GM12878 (cell line): ENCODE results near the gene LTC4S. TPM values are rescaled to one million over a fixed set of nuclear protein-coding genes. Genes with fewer than 3 reads are reported as not detected.

ENCODE experiments used
- BACH1 ChIP-seq: fragments of 450-650 bp; IDR thresholded peaks from 2 replicates; pipeline ENCODE4 v1.6.1; 2017; ENCODE audit warnings: mild to moderate bottlenecking, borderline replicate concordance
- GATAD2B ChIP-seq: fragments of 450-650 bp; conservative IDR thresholded peaks from 2 replicates; pipeline ENCODE4 v1.6.1; 2017; ENCODE audit warnings: low read depth, mild to moderate bottlenecking, moderate library complexity
- LARP7 ChIP-seq: fragments of 450-650 bp; IDR thresholded peaks from 2 replicates; pipeline ENCODE4 v1.6.1; 2017; ENCODE audit warnings: mild to moderate bottlenecking
- polyA plus RNA-seq, 11 experiments: library from polyadenylated mRNA; depleted of rRNA in 4 of 11; unstranded in 6 of 11; stranded (reverse) in 5 of 11; fragments of >200 nt; fragmentation: Nextera tagmentation in 4 of 11; fragmentation: Illumina TruSeq in 1 of 11; extraction: Ambion mirVana in 4 of 11; extraction: Trizol in 1 of 11; gene quantifications; 1 replicate in 1 of 11; 2 replicates in 10 of 11; pipeline versions ENCODE4 v1.2.1 to v1.2.3, GENCODE V29; 2011 to 2016; ENCODE audit warnings: inconsistent platforms in 2 of 11, missing spikeins in 2 of 11, low read depth in 1 of 11
- total RNA-seq, 4 experiments: library from RNA; depleted of rRNA in 3 of 4; stranded (reverse); fragments of >200 nt in 3 of 4; fragmentation: Illumina TruSeq in 1 of 4; extraction: Trizol in 1 of 4; gene quantifications; 2 replicates each; pipeline versions ENCODE4 v1.2.1 to v1.2.3, GENCODE V29; 2013 to 2021
- TF ChIP-seq, protein P1 (sequence below): fragments of 450-650 bp; IDR thresholded peaks from 2 replicates; pipeline ENCODE4 v1.6.1; 2016; ENCODE audit warnings: mild to moderate bottlenecking, moderate library complexity, borderline replicate concordance
- TF ChIP-seq, protein P2 (sequence below): fragments of 150-350 bp; IDR thresholded peaks from 2 replicates; pipeline ENCODE4 v1.6.1; 2016; ENCODE audit warnings: low read depth, low read length
- TF ChIP-seq, protein P3 (sequence below): fragments of 450-650 bp; IDR thresholded peaks from 2 replicates; pipeline ENCODE4 v1.6.1; 2016; ENCODE audit warnings: mild to moderate bottlenecking

The LTC4S gene
- total and polyA plus RNA-seq, 10 of the 15 experiments (the other 5 are each of a cell fraction or from before 2014, with no cell fraction given), result 0.78 to 3.6 (median 1.8) TPM; not detected in 5

DNA sequence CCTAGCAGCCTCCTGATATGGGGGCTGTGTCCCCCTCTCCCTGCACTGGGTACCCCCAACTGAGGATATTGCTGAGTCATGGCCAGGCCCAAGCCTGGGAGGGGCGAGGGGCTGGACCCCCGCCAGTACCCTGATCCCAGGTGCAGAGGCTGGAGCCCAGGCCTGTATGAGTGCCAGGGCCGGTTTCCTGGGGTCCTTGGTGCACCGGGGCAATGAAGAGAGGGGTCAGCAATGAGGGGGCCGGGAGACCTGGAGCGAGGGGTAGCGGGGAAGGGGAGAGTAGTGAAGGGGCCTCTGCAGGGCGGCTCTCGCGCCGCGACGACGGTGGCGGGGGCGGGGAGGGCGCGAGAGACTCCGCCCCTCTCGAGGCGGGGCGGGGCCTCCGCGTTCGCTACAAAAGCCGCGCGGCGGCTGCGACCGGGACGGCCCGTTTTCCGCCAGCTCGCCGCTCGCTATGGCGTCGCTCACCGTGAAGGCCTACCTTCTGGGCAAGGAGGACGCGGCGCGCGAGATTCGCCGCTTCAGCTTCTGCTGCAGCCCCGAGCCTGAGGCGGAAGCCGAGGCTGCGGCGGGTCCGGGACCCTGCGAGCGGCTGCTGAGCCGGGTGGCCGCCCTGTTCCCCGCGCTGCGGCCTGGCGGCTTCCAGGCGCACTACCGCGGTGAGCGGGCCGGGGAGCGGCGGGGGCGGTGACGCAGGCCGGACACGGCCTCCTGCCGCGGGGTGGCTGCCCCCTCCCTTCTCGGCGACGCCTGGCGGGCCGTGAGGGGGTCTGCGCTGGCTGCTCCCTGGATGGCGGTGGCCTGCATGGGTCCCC is 26.9 kb downstream of the LTC4S start, which contains the start of gene SQSTM1 (continued):
- TF ChIP-seq, protein P1, sequence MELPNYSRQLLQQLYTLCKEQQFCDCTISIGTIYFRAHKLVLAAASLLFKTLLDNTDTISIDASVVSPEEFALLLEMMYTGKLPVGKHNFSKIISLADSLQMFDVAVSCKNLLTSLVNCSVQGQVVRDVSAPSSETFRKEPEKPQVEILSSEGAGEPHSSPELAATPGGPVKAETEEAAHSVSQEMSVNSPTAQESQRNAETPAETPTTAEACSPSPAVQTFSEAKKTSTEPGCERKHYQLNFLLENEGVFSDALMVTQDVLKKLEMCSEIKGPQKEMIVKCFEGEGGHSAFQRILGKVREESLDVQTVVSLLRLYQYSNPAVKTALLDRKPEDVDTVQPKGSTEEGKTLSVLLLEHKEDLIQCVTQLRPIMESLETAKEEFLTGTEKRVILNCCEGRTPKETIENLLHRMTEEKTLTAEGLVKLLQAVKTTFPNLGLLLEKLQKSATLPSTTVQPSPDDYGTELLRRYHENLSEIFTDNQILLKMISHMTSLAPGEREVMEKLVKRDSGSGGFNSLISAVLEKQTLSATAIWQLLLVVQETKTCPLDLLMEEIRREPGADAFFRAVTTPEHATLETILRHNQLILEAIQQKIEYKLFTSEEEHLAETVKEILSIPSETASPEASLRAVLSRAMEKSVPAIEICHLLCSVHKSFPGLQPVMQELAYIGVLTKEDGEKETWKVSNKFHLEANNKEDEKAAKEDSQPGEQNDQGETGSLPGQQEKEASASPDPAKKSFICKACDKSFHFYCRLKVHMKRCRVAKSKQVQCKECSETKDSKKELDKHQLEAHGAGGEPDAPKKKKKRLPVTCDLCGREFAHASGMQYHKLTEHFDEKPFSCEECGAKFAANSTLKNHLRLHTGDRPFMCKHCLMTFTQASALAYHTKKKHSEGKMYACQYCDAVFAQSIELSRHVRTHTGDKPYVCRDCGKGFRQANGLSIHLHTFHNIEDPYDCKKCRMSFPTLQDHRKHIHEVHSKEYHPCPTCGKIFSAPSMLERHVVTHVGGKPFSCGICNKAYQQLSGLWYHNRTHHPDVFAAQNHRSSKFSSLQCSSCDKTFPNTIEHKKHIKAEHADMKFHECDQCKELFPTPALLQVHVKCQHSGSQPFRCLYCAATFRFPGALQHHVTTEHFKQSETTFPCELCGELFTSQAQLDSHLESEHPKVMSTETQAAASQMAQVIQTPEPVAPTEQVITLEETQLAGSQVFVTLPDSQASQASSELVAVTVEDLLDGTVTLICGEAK, result no peak
- TF ChIP-seq, protein P2, sequence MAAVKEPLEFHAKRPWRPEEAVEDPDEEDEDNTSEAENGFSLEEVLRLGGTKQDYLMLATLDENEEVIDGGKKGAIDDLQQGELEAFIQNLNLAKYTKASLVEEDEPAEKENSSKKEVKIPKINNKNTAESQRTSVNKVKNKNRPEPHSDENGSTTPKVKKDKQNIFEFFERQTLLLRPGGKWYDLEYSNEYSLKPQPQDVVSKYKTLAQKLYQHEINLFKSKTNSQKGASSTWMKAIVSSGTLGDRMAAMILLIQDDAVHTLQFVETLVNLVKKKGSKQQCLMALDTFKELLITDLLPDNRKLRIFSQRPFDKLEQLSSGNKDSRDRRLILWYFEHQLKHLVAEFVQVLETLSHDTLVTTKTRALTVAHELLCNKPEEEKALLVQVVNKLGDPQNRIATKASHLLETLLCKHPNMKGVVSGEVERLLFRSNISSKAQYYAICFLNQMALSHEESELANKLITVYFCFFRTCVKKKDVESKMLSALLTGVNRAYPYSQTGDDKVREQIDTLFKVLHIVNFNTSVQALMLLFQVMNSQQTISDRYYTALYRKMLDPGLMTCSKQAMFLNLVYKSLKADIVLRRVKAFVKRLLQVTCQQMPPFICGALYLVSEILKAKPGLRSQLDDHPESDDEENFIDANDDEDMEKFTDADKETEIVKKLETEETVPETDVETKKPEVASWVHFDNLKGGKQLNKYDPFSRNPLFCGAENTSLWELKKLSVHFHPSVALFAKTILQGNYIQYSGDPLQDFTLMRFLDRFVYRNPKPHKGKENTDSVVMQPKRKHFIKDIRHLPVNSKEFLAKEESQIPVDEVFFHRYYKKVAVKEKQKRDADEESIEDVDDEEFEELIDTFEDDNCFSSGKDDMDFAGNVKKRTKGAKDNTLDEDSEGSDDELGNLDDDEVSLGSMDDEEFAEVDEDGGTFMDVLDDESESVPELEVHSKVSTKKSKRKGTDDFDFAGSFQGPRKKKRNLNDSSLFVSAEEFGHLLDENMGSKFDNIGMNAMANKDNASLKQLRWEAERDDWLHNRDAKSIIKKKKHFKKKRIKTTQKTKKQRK, result no peak
- TF ChIP-seq LARP7 (peak; percentile 88), GATAD2B (peak; percentile 86; the same call in 1 of the 2 replicates), BACH1 (peak; percentile 99)
- TF ChIP-seq, protein P3, sequence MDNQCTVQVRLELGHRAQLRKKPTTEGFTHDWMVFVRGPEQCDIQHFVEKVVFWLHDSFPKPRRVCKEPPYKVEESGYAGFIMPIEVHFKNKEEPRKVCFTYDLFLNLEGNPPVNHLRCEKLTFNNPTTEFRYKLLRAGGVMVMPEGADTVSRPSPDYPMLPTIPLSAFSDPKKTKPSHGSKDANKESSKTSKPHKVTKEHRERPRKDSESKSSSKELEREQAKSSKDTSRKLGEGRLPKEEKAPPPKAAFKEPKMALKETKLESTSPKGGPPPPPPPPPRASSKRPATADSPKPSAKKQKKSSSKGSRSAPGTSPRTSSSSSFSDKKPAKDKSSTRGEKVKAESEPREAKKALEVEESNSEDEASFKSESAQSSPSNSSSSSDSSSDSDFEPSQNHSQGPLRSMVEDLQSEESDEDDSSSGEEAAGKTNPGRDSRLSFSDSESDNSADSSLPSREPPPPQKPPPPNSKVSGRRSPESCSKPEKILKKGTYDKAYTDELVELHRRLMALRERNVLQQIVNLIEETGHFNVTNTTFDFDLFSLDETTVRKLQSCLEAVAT, result no peak; the same call in 1 of the 2 replicates
